Cardiac muscle cell (in vitro differentiated cells and primary cell): ENCODE results near the gene CDK5RAP2. TPM values are rescaled to one million over a fixed set of nuclear protein-coding genes. Genes with fewer than 3 reads are reported as not detected.

Source experiments
- DNase-seq, 2 donors: peaks; one replicate each; pipeline versions ENCODE4 v3.0.0 to v3.0.0-alpha.2; 2010 to 2017; ENCODE audit warnings: low read depth in 1 of 2, low spot score in 1 of 2
- H3K27ac ChIP-seq: fragments of 200-600 bp; sonication (generic); 2 replicates; pipeline ENCODE4 v1.5.1; 2016
- H3K27me3 ChIP-seq: fragments of 200-600 bp; sonication (generic); 2 replicates; pipeline ENCODE4 v1.6.0; 2016; ENCODE audit warnings: control low read depth
- H3K36me3 ChIP-seq: fragments of 200-600 bp; sonication (generic); 2 replicates; pipeline ENCODE4 v1.5.1; 2016; ENCODE audit warnings: control low read depth
- H3K4me1 ChIP-seq: fragments of 200-600 bp; sonication (generic); 2 replicates; pipeline ENCODE4 v1.8.1; 2017; ENCODE audit warnings: low read depth, mild to moderate bottlenecking, mixed run types
- H3K4me3 ChIP-seq: fragments of 200-600 bp; sonication (generic); 2 replicates; pipeline ENCODE4 v1.5.1; 2016; ENCODE audit warnings: mild to moderate bottlenecking
- H3K9me3 ChIP-seq: fragments of 200-600 bp; sonication (generic); 2 replicates; pipeline ENCODE4 v1.5.1; 2017; ENCODE audit warnings: low read depth, mild to moderate bottlenecking, control low read depth
- polyA plus RNA-seq: library from polyadenylated mRNA; unstranded; fragments of >200 nt; fragmentation: Nextera tagmentation; extraction: Ambion mirVana; gene quantifications from 2 replicates; pipeline ENCODE4 v1.2.1, GENCODE V29; 2016
- total RNA-seq: library from RNA; depleted of rRNA; stranded (reverse); fragments of >200 nt; gene quantifications from 2 replicates; pipeline ENCODE4 v1.2.3, GENCODE V29; 2016
- TF ChIP-seq, protein P1 (sequence below): IDR thresholded peaks from 2 replicates; pipeline ENCODE4 v1.5.1; 2012; ENCODE audit warnings: low read depth, mild to moderate bottlenecking, low read length

CDK5RAP2 gene
- total and polyA plus RNA-seq, 2 experiments from 2014 or later = 33.5 to 60.4 TPM

GRCh38 chr9:120486835-120487234, 93.1 kb downstream of the CDK5RAP2 start:
- peaks cover 3% of the 10 kb centered on the region for H3K36me3 ChIP-seq
- H3K27ac ChIP-seq = no peak overlapping the region

GRCh38 chr9:120486347-120486746, 93.6 kb downstream of the CDK5RAP2 start:
- peaks cover 3% of the 10 kb centered on the region for H3K36me3 ChIP-seq
- no peak for DNase-seq

More at GRCh38 chr9:120486835-120487234, 93.1 kb downstream of the CDK5RAP2 start:
- no peaks in the 10 kb centered on the region for H3K4me1 ChIP-seq
- H3K27me3 ChIP-seq = no peaks in the 10 kb centered on the region
- DNase-seq = no peak
- H3K4me3 ChIP-seq = no peak overlapping the region
- H3K9me3 ChIP-seq = no peaks in the 10 kb centered on the region
- TF ChIP-seq, protein P1, sequence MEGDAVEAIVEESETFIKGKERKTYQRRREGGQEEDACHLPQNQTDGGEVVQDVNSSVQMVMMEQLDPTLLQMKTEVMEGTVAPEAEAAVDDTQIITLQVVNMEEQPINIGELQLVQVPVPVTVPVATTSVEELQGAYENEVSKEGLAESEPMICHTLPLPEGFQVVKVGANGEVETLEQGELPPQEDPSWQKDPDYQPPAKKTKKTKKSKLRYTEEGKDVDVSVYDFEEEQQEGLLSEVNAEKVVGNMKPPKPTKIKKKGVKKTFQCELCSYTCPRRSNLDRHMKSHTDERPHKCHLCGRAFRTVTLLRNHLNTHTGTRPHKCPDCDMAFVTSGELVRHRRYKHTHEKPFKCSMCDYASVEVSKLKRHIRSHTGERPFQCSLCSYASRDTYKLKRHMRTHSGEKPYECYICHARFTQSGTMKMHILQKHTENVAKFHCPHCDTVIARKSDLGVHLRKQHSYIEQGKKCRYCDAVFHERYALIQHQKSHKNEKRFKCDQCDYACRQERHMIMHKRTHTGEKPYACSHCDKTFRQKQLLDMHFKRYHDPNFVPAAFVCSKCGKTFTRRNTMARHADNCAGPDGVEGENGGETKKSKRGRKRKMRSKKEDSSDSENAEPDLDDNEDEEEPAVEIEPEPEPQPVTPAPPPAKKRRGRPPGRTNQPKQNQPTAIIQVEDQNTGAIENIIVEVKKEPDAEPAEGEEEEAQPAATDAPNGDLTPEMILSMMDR = no peak

DNA sequence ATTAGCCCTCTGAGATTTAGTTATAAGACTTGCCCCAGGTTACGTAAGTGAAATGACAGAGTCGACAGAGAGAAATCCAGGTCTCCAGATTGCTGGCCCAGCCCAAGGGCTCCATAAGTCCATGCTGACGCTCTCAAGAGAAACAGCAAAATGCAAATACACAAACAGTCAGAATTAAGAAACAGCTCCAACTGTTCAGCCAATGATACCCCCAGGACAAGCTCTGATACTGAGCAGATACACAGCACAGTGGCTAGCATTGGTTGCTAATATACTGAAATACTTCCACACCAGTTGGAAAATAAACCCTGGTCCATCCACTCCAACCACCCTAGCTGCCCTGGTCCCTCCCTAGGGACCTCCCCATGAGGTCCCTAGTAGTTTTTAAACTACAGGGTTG, 94.2 kb downstream of the CDK5RAP2 start:
- Histone ChIP-seq H3K27me3 (no peaks in the 10 kb centered on the region), H3K9me3 (no peaks in the 10 kb centered on the region), H3K4me1 (no peaks in the 10 kb centered on the region), H3K4me3 (no peak overlapping the region), H3K27ac (no peak overlapping the region), H3K36me3 (peaks cover 3% of the 10 kb centered on the region)
- TF ChIP-seq, protein P1 = no peak
- DNase-seq = no peak

More at GRCh38 chr9:120486347-120486746, 93.6 kb downstream of the CDK5RAP2 start:
- H3K27ac ChIP-seq = no peak overlapping the region
- no peak overlapping the region for H3K4me3 ChIP-seq
- no peaks in the 10 kb centered on the region for H3K27me3 ChIP-seq
- no peaks in the 10 kb centered on the region for H3K9me3 ChIP-seq
- TF ChIP-seq, protein P1 = no peak
- H3K4me1 ChIP-seq = no peaks in the 10 kb centered on the region

DNA sequence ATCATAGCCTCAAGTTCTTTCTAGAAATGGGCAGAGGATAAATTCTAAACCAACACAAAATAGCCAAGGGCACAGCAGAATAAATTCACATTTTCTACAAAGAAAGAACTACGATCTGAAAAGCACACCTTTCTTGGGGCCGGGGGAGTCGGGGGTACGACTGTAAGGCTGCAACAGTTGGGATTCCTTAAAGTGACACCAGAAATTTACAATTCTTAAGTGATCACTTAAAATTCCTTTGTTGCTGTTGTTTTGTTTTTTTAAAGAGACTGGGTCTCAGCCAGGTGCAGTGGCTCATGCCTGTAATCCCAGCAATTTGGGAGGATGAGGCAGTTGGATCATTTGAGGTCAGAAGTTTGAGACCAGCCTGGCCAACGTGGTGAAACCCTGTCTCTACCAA, 95.8 kb downstream of the CDK5RAP2 start:
- TF ChIP-seq, protein P1 = no peak
- Histone ChIP-seq H3K4me1 (no peaks in the 10 kb centered on the region), H3K4me3 (no peak overlapping the region), H3K27me3 (no peaks in the 10 kb centered on the region), H3K27ac (no peak overlapping the region), H3K36me3 (peaks cover 3% of the 10 kb centered on the region), H3K9me3 (no peaks in the 10 kb centered on the region)
- DNase-seq = no peak

DNA sequence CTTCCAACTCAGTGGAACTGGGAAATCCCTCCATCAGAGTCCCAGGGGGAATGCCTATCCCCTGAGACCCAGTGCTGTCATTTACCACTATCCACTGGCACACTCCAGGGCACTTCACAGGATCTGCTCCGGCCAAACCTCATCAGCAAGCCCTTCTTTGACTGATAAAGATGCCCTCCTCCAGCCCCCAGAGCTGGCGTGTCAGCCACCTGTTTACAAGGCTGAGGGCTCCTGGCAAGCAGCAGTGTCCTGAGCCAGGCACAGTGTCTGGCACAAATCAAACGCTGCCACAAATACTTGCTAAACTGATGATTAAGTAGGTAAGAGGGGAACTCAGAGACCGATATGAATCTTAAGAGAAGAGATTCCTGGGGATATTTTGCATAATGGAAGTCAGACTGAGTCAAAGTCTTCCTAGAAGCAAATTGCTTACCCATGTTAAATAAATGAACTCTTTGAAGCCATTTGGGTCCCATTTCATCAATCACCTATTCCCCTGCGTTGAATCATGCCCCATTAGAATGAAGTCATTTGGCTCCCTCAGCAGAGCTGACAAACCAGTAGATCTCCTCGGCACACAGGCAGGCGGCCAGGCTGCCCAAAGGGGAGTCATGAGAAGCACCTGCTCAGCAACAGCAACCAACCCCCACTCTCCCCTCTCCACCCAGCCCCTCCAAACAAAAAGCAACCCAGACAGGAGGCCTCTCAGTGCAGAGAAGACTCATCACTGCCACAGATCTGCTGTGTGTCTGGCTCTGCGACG, 97.4 kb downstream of the CDK5RAP2 start:
- no peak overlapping the region for H3K4me3 ChIP-seq
- DNase-seq = no peak
- no peak overlapping the region for H3K27ac ChIP-seq
- H3K4me1 ChIP-seq = no peaks in the 10 kb centered on the region
- H3K36me3 ChIP-seq = peaks cover 3% of the 10 kb centered on the region
- TF ChIP-seq, protein P1 = no peak
- no peaks in the 10 kb centered on the region for H3K9me3 ChIP-seq
- H3K27me3 ChIP-seq = no peaks in the 10 kb centered on the region
